ENCODE measurements around the gene ZNF888. TPM values are rescaled to one million over a fixed set of nuclear protein-coding genes. Genes with fewer than 3 reads are reported as not detected.

Gene ZNF888
- total and polyA plus RNA-seq, 8 donors: 5.7 to 17.2 (median 13.0) TPM

- peaks cover 4 to 9% of the 10 kb centered on the region in 2 donors for H3K4me1 ChIP-seq
- H3K27ac ChIP-seq: peak overlapping the region; percentile 77 to 85
- peaks cover 0 to 30% of the 10 kb centered on the region in 2 donors for H3K36me3 ChIP-seq
- H3K9me3 ChIP-seq: peaks cover 0 to 38% of the 10 kb centered on the region in 2 donors
- intact Hi-C loops (cut with DNase I): no loop called here
- H3K27me3 ChIP-seq: no peaks in the 10 kb centered on the region
- TF ChIP-seq CTCF (IDR thresholded peaks at IDR 0.05): no peak
- H3K4me3 ChIP-seq: peak overlapping the region; percentile 75 to 80
- DNase-seq (no peak), ATAC-seq (peak; percentile 12)
Observed at GRCh38 chr19:52961981-52962380, 38.8 kb upstream of the ZNF888 start.

GRCh38 chr19:52959613-52960295 lies 36.5 kb upstream of the ZNF888 start:
- Histone ChIP-seq H3K36me3 (peaks cover 0 to 52% of the 10 kb centered on the region in 2 donors), H3K9me3 (peaks cover 0 to 60% of the 10 kb centered on the region in 2 donors), H3K4me3 (no peak overlapping the region), H3K4me1 (peaks cover 4 to 9% of the 10 kb centered on the region in 2 donors), H3K27ac (no peak overlapping the region), H3K27me3 (no peaks in the 10 kb centered on the region)
- DNase-seq: no peak
- TF ChIP-seq CTCF (IDR thresholded peaks at IDR 0.05): no peak
- ATAC-seq: no peak
- intact Hi-C loops (cut with DNase I): no loop called here

GRCh38 chr19:52957591-52957990 lies 34.4 kb upstream of the ZNF888 start:
- Histone ChIP-seq H3K27ac (no peak overlapping the region), H3K9me3 (peaks cover 0 to 77% of the 10 kb centered on the region in 2 donors), H3K4me3 (no peak overlapping the region), H3K4me1 (peaks cover 4 to 9% of the 10 kb centered on the region in 2 donors), H3K36me3 (peaks cover 0 to 70% of the 10 kb centered on the region in 2 donors), H3K27me3 (no peaks in the 10 kb centered on the region)
- no peak for DNase-seq
- intact Hi-C loops (cut with DNase I): no loop called here
- no peak for ATAC-seq
- no peak for TF ChIP-seq CTCF (IDR thresholded peaks at IDR 0.05)

GRCh38 chr19:52956917-52957316 lies 33.7 kb upstream of the ZNF888 start:
- ATAC-seq: no peak
- peaks cover 0 to 77% of the 10 kb centered on the region in 2 donors for H3K36me3 ChIP-seq
- intact Hi-C loops (cut with DNase I): no loop called here

More at GRCh38 chr19:52956917-52957316, 33.7 kb upstream of the ZNF888 start:
- peaks cover 0 to 84% of the 10 kb centered on the region in 2 donors for H3K9me3 ChIP-seq
- H3K4me1 ChIP-seq: peaks cover 4 to 7% of the 10 kb centered on the region in 2 donors
- no peak for TF ChIP-seq CTCF (IDR thresholded peaks at IDR 0.05)
- no peak overlapping the region for H3K27ac ChIP-seq
- H3K27me3 ChIP-seq: no peaks in the 10 kb centered on the region
- no peak overlapping the region for H3K4me3 ChIP-seq
- no peak for DNase-seq
